WTC11 (cell line): ENCODE measurements around the gene PFN2. TPM values are rescaled to one million over a fixed set of nuclear protein-coding genes. Genes with fewer than 3 reads are reported as not detected.

ENCODE experiments used
- ATAC-seq: fragments of 200-7000 bp; cut with Tn5 transposase; 2 replicates; pipeline ENCODE4 v1.10.0; 2021; ENCODE audit warnings: mild to moderate bottlenecking, moderate library complexity
- CTCF ChIA-PET: fragments of 300-600 bp; sonication (Branson Sonifier 250); formaldehyde crosslinking; loops from one replicate; lab custom pipeline; 2021; ENCODE audit warnings: antibody characterized with exemption; lab: Charles Lee
- POLR2A ChIA-PET: fragments of 350-600 bp; sonication (Branson Sonifier 250); formaldehyde crosslinking; loops from one replicate; lab custom pipeline; 2021; ENCODE audit warnings: antibody characterized with exemption; lab: Charles Lee
- DNase-seq: peaks from one replicate; pipeline ENCODE4 v3.0.0; 2021; ENCODE audit warnings: low spot score
- H3K27ac Mint-ChIP-seq: 2 replicates; pipeline ENCODE4 v1.8.0; 2021; ENCODE audit warnings: mixed read lengths
- H3K27me3 Mint-ChIP-seq: 2 replicates; pipeline ENCODE4 v1.8.0; 2021; ENCODE audit warnings: low read depth, mild to moderate bottlenecking, moderate library complexity, mixed read lengths
- H3K36me3 Mint-ChIP-seq: 2 replicates; pipeline ENCODE4 v1.8.0; 2021; ENCODE audit warnings: mixed read lengths
- H3K4me1 Mint-ChIP-seq: 2 replicates; pipeline ENCODE4 v1.8.0; 2022; ENCODE audit warnings: mixed read lengths
- H3K4me3 Mint-ChIP-seq: 2 replicates; pipeline ENCODE4 v1.8.0; 2021; ENCODE audit warnings: mild to moderate bottlenecking, moderate library complexity, mixed read lengths
- H3K9me3 Mint-ChIP-seq: 2 replicates; pipeline ENCODE4 v1.8.0; 2021; ENCODE audit warnings: mixed read lengths
- CREM ChIP-seq: sonication (generic); formaldehyde crosslinking; IDR thresholded peaks from 2 replicates; pipeline ENCODE4 v1.8.1; 2022; ENCODE audit warnings: mild to moderate bottlenecking, missing genetic modification reagents, moderate library complexity
- ETV6 ChIP-seq: sonication (generic); formaldehyde crosslinking; IDR thresholded peaks from 2 replicates; pipeline ENCODE4 v1.8.1; 2022; ENCODE audit warnings: mild to moderate bottlenecking, missing genetic modification reagents
- RELA ChIP-seq: sonication (generic); formaldehyde crosslinking; IDR thresholded peaks from 2 replicates; pipeline ENCODE4 v1.8.1; 2022; ENCODE audit warnings: missing genetic modification reagents, mild to moderate bottlenecking, borderline replicate concordance
- TCF7 ChIP-seq: sonication (generic); formaldehyde crosslinking; IDR thresholded peaks from 2 replicates; pipeline ENCODE4 v1.8.0; 2022; ENCODE audit warnings: mild to moderate bottlenecking, low read depth, missing genetic modification reagents, moderate library complexity
- TEAD1 ChIP-seq: sonication (generic); formaldehyde crosslinking; IDR thresholded peaks from 2 replicates; pipeline ENCODE4 v1.8.0; 2022; ENCODE audit warnings: mild to moderate bottlenecking, missing genetic modification reagents
- ZNF232 ChIP-seq: sonication (generic); formaldehyde crosslinking; IDR thresholded peaks from 2 replicates; pipeline ENCODE4 v1.8.0; 2022; ENCODE audit warnings: mild to moderate bottlenecking, missing genetic modification reagents
- total RNA-seq: library from RNA; stranded (reverse); gene quantifications from 3 replicates; pipeline ENCODE4 v1.2.3, GENCODE V29; 2021
- TF ChIP-seq, protein P1 (sequence below): fragments of 250-450 bp; sonication (Bioruptor Pico); IDR thresholded peaks from 2 replicates; pipeline ENCODE4 v2.1.2; 2022; ENCODE audit warnings: mild to moderate bottlenecking, moderate library complexity
- TF ChIP-seq, protein P2 (sequence below): sonication (generic); formaldehyde crosslinking; IDR thresholded peaks from 2 replicates; pipeline ENCODE4 v1.8.0; 2022; ENCODE audit warnings: mild to moderate bottlenecking, missing genetic modification reagents
- TF ChIP-seq, protein P3 (sequence below): sonication (generic); formaldehyde crosslinking; IDR thresholded peaks from 2 replicates; pipeline ENCODE4 v1.8.1; 2022; ENCODE audit warnings: low read depth, mild to moderate bottlenecking, moderate library complexity, missing genetic modification reagents, borderline replicate concordance
- TF ChIP-seq, protein P4 (sequence below): sonication (generic); formaldehyde crosslinking; IDR thresholded peaks from 2 replicates; pipeline ENCODE4 v1.8.1; 2023; ENCODE audit warnings: mild to moderate bottlenecking, moderate library complexity, missing genetic modification reagents
- TF ChIP-seq, protein P5 (sequence below): sonication (generic); formaldehyde crosslinking; IDR thresholded peaks from 2 replicates; pipeline ENCODE4 v1.8.0; 2023; ENCODE audit warnings: missing genetic modification reagents, mild to moderate bottlenecking, borderline replicate concordance
- TF ChIP-seq, protein P6 (sequence below): sonication (generic); formaldehyde crosslinking; IDR thresholded peaks from 2 replicates; pipeline ENCODE4 v1.8.0; 2023; ENCODE audit warnings: missing genetic modification reagents
- TF ChIP-seq, protein P7 (sequence below): fragments of 250-450 bp; sonication (Bioruptor Pico); IDR thresholded peaks from 2 replicates; pipeline ENCODE4 v1.9.0; 2021; ENCODE audit warnings: mild to moderate bottlenecking, borderline replicate concordance

Gene PFN2
- total RNA-seq, 1 experiment from 2014 or later: 158 TPM

DNA sequence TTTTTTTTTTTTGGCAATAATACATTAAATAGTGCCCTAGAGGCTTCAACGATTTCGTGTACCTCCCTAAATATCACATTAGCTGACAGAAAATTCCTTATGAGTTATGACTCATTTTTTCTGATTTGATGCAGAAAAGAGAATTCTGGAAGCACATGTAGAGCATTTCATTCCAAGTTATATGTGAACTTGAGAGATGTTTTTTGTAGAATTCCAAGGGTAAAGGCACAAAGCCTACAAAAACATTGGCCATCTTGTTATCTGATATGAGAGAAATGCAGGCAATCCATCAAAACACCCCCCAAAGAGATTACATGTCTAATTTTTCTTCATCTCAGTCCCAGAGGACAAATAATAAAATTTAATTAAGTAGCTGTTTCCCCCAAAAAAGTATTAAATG, 6.7 kb upstream of the PFN2 start (continued):
- TF ChIP-seq, protein P1, sequence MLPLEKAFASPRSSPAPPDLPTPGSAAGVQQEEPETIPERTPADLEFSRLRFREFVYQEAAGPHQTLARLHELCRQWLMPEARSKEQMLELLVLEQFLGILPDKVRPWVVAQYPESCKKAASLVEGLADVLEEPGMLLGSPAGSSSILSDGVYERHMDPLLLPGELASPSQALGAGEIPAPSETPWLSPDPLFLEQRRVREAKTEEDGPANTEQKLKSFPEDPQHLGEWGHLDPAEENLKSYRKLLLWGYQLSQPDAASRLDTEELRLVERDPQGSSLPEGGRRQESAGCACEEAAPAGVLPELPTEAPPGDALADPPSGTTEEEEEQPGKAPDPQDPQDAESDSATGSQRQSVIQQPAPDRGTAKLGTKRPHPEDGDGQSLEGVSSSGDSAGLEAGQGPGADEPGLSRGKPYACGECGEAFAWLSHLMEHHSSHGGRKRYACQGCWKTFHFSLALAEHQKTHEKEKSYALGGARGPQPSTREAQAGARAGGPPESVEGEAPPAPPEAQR (CRISPR knock-in tag): no peak
- no peak for TF ChIP-seq RELA (CRISPR knock-in tag)

DNA sequence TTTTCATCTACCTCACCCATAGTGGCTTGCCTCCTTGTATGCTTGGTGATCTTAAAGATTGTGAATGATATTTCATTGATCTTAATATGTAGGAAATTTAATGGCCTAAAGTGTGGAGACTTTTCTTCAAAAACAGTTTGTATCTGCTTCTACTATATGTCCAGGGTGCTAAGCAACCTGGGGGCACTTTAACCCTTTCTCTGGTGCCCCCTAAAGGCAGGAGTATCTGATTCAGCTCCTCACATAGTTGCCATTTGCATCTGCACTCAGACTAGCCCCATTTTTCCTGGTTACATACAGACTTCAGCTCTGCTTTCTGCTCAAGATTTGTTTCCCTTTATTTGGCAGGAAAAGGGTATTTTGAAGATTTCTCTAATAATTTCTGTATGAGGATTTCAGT, 5.2 kb upstream of the PFN2 start:
- TF ChIP-seq, protein P2, sequence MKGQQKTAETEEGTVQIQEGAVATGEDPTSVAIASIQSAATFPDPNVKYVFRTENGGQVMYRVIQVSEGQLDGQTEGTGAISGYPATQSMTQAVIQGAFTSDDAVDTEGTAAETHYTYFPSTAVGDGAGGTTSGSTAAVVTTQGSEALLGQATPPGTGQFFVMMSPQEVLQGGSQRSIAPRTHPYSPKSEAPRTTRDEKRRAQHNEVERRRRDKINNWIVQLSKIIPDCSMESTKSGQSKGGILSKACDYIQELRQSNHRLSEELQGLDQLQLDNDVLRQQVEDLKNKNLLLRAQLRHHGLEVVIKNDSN (CRISPR knock-in tag): no peak
- TF ChIP-seq, all 79 proteins: peak for 0
- ATAC-seq (peak; percentile 66), DNase-seq (peak; percentile 22)
- CTCF ChIA-PET: interaction anchor here (0.5 to 1.5 kb wide), 17 partner anchors 8 to 248 kb away, joined by 3 to 8 read pairs (median 4); no protein-coding TSS in a partner anchor
- POLR2A ChIA-PET: no interaction called here
- no peak overlapping the region for H3K4me3 Mint-ChIP-seq
- H3K36me3 Mint-ChIP-seq: no peaks in the 10 kb centered on the region
- peaks cover 26% of the 10 kb centered on the region for H3K4me1 Mint-ChIP-seq
- H3K9me3 Mint-ChIP-seq: no peaks in the 10 kb centered on the region
- H3K27me3 Mint-ChIP-seq: no peaks in the 10 kb centered on the region
- no peak overlapping the region for H3K27ac Mint-ChIP-seq

DNA sequence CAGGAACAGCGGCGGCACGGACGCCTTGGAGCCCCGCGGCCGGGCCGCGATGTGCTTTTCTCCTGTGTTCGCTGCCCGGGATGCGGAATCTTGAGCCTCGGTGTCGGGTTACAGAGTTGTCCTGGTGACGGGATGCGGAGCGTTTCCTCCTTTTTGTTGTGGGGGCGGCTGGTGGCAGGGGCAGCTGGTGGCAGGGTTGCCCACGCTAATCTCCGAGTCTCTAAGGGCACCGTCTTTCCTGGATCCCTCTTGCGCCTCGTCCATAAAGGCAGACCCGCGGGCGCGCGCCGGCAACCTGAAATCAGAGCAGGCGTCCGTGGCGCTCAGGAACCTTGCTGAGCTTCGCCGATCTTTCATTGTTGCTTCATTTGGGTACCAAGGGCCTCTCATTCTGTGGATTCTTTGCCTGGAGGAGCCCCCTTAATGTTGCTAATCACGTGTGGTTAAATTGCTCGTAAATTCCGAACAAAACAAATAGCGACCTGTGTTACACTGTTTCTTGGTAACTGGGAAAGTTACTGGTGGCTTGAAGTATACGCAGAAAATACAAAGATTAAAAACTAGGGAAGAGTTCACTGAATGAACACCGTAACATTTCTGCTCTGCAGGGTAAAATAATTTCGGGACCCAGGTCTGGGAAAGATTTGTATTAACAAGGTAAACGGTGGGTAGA, 844 bp upstream of the PFN2 start:
- Mint-ChIP-seq H3K27ac (peak overlapping the region; percentile 95), H3K27me3 (no peaks in the 10 kb centered on the region; the same call in 1 of the 2 replicates), H3K9me3 (no peaks in the 10 kb centered on the region), H3K36me3 (peaks cover 12% of the 10 kb centered on the region), H3K4me1 (peaks cover 50% of the 10 kb centered on the region), H3K4me3 (peak overlapping the region; percentile 90)
- POLR2A ChIA-PET: interaction anchor here (0.5 to 1.7 kb wide), 6 partner anchors 21 to 732 kb away, joined by 3 to 9 read pairs (median 3); partner anchors contain the start of gene ERICH6
- DNase-seq (peak; percentile 76), ATAC-seq (peak; percentile 32; the same call in 1 of the 2 replicates)
- CTCF ChIA-PET: interaction anchor here (0.8 to 1.9 kb wide), 5 partner anchors 16 to 213 kb away, joined by 3 to 5 read pairs (median 3); no protein-coding TSS in a partner anchor
- TF ChIP-seq ZNF232 (CRISPR knock-in tag) (peak; percentile 19; the same call in 1 of the 2 replicates), TEAD1 (CRISPR knock-in tag) (no peak; the same call in none of the 2 replicates), ETV6 (CRISPR knock-in tag) (no peak), CREM (CRISPR knock-in tag) (no peak), TCF7 (CRISPR knock-in tag) (no peak)
- TF ChIP-seq, protein P3, sequence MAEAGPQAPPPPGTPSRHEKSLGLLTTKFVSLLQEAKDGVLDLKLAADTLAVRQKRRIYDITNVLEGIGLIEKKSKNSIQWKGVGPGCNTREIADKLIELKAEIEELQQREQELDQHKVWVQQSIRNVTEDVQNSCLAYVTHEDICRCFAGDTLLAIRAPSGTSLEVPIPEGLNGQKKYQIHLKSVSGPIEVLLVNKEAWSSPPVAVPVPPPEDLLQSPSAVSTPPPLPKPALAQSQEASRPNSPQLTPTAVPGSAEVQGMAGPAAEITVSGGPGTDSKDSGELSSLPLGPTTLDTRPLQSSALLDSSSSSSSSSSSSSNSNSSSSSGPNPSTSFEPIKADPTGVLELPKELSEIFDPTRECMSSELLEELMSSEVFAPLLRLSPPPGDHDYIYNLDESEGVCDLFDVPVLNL: no peak
- TF ChIP-seq, protein P4, sequence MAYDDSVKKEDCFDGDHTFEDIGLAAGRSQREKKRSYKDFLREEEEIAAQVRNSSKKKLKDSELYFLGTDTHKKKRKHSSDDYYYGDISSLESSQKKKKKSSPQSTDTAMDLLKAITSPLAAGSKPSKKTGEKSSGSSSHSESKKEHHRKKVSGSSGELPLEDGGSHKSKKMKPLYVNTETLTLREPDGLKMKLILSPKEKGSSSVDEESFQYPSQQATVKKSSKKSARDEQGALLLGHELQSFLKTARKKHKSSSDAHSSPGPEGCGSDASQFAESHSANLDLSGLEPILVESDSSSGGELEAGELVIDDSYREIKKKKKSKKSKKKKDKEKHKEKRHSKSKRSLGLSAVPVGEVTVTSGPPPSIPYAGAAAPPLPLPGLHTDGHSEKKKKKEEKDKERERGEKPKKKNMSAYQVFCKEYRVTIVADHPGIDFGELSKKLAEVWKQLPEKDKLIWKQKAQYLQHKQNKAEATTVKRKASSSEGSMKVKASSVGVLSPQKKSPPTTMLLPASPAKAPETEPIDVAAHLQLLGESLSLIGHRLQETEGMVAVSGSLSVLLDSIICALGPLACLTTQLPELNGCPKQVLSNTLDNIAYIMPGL: no peak; the same call in none of the 2 replicates
- TF ChIP-seq, protein P5, sequence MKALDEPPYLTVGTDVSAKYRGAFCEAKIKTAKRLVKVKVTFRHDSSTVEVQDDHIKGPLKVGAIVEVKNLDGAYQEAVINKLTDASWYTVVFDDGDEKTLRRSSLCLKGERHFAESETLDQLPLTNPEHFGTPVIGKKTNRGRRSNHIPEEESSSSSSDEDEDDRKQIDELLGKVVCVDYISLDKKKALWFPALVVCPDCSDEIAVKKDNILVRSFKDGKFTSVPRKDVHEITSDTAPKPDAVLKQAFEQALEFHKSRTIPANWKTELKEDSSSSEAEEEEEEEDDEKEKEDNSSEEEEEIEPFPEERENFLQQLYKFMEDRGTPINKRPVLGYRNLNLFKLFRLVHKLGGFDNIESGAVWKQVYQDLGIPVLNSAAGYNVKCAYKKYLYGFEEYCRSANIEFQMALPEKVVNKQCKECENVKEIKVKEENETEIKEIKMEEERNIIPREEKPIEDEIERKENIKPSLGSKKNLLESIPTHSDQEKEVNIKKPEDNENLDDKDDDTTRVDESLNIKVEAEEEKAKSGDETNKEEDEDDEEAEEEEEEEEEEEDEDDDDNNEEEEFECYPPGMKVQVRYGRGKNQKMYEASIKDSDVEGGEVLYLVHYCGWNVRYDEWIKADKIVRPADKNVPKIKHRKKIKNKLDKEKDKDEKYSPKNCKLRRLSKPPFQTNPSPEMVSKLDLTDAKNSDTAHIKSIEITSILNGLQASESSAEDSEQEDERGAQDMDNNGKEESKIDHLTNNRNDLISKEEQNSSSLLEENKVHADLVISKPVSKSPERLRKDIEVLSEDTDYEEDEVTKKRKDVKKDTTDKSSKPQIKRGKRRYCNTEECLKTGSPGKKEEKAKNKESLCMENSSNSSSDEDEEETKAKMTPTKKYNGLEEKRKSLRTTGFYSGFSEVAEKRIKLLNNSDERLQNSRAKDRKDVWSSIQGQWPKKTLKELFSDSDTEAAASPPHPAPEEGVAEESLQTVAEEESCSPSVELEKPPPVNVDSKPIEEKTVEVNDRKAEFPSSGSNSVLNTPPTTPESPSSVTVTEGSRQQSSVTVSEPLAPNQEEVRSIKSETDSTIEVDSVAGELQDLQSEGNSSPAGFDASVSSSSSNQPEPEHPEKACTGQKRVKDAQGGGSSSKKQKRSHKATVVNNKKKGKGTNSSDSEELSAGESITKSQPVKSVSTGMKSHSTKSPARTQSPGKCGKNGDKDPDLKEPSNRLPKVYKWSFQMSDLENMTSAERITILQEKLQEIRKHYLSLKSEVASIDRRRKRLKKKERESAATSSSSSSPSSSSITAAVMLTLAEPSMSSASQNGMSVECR: no peak; the same call in 1 of the 2 replicates
- TF ChIP-seq, protein P6, sequence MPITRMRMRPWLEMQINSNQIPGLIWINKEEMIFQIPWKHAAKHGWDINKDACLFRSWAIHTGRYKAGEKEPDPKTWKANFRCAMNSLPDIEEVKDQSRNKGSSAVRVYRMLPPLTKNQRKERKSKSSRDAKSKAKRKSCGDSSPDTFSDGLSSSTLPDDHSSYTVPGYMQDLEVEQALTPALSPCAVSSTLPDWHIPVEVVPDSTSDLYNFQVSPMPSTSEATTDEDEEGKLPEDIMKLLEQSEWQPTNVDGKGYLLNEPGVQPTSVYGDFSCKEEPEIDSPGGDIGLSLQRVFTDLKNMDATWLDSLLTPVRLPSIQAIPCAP (CRISPR knock-in tag): peak; percentile 13; the same call in 1 of the 2 replicates
- TF ChIP-seq, protein P7, sequence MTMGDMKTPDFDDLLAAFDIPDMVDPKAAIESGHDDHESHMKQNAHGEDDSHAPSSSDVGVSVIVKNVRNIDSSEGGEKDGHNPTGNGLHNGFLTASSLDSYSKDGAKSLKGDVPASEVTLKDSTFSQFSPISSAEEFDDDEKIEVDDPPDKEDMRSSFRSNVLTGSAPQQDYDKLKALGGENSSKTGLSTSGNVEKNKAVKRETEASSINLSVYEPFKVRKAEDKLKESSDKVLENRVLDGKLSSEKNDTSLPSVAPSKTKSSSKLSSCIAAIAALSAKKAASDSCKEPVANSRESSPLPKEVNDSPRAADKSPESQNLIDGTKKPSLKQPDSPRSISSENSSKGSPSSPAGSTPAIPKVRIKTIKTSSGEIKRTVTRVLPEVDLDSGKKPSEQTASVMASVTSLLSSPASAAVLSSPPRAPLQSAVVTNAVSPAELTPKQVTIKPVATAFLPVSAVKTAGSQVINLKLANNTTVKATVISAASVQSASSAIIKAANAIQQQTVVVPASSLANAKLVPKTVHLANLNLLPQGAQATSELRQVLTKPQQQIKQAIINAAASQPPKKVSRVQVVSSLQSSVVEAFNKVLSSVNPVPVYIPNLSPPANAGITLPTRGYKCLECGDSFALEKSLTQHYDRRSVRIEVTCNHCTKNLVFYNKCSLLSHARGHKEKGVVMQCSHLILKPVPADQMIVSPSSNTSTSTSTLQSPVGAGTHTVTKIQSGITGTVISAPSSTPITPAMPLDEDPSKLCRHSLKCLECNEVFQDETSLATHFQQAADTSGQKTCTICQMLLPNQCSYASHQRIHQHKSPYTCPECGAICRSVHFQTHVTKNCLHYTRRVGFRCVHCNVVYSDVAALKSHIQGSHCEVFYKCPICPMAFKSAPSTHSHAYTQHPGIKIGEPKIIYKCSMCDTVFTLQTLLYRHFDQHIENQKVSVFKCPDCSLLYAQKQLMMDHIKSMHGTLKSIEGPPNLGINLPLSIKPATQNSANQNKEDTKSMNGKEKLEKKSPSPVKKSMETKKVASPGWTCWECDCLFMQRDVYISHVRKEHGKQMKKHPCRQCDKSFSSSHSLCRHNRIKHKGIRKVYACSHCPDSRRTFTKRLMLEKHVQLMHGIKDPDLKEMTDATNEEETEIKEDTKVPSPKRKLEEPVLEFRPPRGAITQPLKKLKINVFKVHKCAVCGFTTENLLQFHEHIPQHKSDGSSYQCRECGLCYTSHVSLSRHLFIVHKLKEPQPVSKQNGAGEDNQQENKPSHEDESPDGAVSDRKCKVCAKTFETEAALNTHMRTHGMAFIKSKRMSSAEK (CRISPR knock-in tag): no peak
